ENCODE data around the gene TDRKH. TPM values are rescaled to one million over a fixed set of nuclear protein-coding genes. Genes with fewer than 3 reads are reported as not detected.

The TDRKH gene
- total and polyA plus RNA-seq, 2 experiments from 2014 or later: 10.2 to 25.6 TPM

GRCh38 chr1:151729966-151730291 lies 60.4 kb downstream of the TDRKH start:
- TF ChIP-seq ZNF114 (CRISPR knock-in tag; IDR thresholded peaks at IDR 0.05) (no peak), NANOG (IDR thresholded peaks at IDR 0.05; ENCODE audit: borderline replicate concordance) (no peak), ZNF462 (CRISPR knock-in tag; IDR thresholded peaks at IDR 0.05) (no peak), EZH2 (IDR thresholded peaks at IDR 0.05; ENCODE audit: low read depth, unreplicated experiment) (no peak), JUNB (IDR thresholded peaks at IDR 0.05; ENCODE audit: unreplicated experiment) (no peak), CREB1 (CRISPR knock-in tag; IDR thresholded peaks at IDR 0.05; ENCODE audit: low read depth) (no peak), ETS1 (IDR thresholded peaks at IDR 0.05) (no peak), ZNF331 (CRISPR knock-in tag; IDR thresholded peaks at IDR 0.05; ENCODE audit: low read depth) (no peak)
- TF ChIP-seq, protein P1, sequence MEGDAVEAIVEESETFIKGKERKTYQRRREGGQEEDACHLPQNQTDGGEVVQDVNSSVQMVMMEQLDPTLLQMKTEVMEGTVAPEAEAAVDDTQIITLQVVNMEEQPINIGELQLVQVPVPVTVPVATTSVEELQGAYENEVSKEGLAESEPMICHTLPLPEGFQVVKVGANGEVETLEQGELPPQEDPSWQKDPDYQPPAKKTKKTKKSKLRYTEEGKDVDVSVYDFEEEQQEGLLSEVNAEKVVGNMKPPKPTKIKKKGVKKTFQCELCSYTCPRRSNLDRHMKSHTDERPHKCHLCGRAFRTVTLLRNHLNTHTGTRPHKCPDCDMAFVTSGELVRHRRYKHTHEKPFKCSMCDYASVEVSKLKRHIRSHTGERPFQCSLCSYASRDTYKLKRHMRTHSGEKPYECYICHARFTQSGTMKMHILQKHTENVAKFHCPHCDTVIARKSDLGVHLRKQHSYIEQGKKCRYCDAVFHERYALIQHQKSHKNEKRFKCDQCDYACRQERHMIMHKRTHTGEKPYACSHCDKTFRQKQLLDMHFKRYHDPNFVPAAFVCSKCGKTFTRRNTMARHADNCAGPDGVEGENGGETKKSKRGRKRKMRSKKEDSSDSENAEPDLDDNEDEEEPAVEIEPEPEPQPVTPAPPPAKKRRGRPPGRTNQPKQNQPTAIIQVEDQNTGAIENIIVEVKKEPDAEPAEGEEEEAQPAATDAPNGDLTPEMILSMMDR (conservative IDR thresholded peaks at IDR 0.05; ENCODE audit: low read depth in 2 of 2): no peak
- H3K27ac ChIP-seq (ENCODE audit: low read depth): no peak overlapping the region
- 0 out of 2 replicates have a peak, but pooled peaks cover 3% of the 10 kb centered on the region for H3F3A ChIP-seq (replicated peaks; ENCODE audit: low read depth)
- no peak overlapping the region for H3K4me2 ChIP-seq
- no peak overlapping the region for H2AFZ ChIP-seq
- H3K9me2 ChIP-seq (ENCODE audit: insufficient read depth): no peaks in the 10 kb centered on the region
- DNase-seq (ENCODE audit: low spot score) (no peak), ATAC-seq (no peak)
- Mint-ChIP-seq H3K36me3 (ENCODE audit: low read depth) (no peaks in the 10 kb centered on the region), H3K27me3 (ENCODE audit: insufficient read depth, low read depth, poor library complexity) (peaks cover 9% of the 10 kb centered on the region), H3K4me3 (no peak overlapping the region), H3K9me3 (no peaks in the 10 kb centered on the region), H3K27ac (no peak overlapping the region), H3K4me1 (peaks cover 27% of the 10 kb centered on the region)
- no peaks in the 10 kb centered on the region for H4K20me1 ChIP-seq (replicated peaks; ENCODE audit: insufficient read depth)
- H3K27me3 ChIP-seq (ENCODE audit: insufficient read depth): no peaks in the 10 kb centered on the region
- H3K36me3 ChIP-seq (ENCODE audit: insufficient read depth): no peaks in the 10 kb centered on the region
- H3K4me3 ChIP-seq: no peak overlapping the region
- H3K79me2 ChIP-seq (replicated peaks; ENCODE audit: insufficient read depth): no peaks in the 10 kb centered on the region
- peaks cover 24% of the 10 kb centered on the region for H3K4me1 ChIP-seq (ENCODE audit: insufficient read depth)

Measured in GM23338 (cell line).